Tibial artery (tissue), 4 donors: Measurements from ENCODE around the gene TUBA4B.

ENCODE experiments used
- DNase-seq, 2 donors: peaks; one replicate each; pipeline ENCODE4 v3.0.0-alpha.2; 2019
- H3K27ac ChIP-seq, 2 donors: fragments of 200-600 bp; sonication (generic) in 1 of 2; 1 replicate in 1 of 2; 2 replicates in 1 of 2; pipeline ENCODE4 v1.5.1; 2018 to 2019; ENCODE audit warnings: mild to moderate bottlenecking in 1 of 2
- H3K27me3 ChIP-seq, 2 donors: fragments of 200-600 bp; sonication (generic) in 1 of 2; one replicate each; pipeline versions ENCODE4 v1.5.1 to v1.6.0; 2016 to 2019
- H3K36me3 ChIP-seq, 3 donors: fragments of 200-600 bp; sonication (generic) in 2 of 3; one replicate each; pipeline ENCODE4 v1.5.1; 2016 to 2019; ENCODE audit warnings: mild to moderate bottlenecking in 2 of 3
- H3K4me1 ChIP-seq, 4 donors: fragments of 200-600 bp; sonication (generic) in 2 of 4; 1 replicate in 3 of 4; 2 replicates in 1 of 4; pipeline ENCODE4 v1.5.1; 2016 to 2019
- H3K4me3 ChIP-seq, 2 donors: fragments of 200-600 bp; sonication (generic) in 1 of 2; 1 replicate in 1 of 2; 2 replicates in 1 of 2; pipeline ENCODE4 v1.5.1; 2018 to 2019; ENCODE audit warnings: mild to moderate bottlenecking in 2 of 2
- H3K9me3 ChIP-seq, 3 donors: fragments of 200-600 bp; sonication (generic) in 1 of 3; one replicate each; pipeline ENCODE4 v1.5.1; 2016 to 2019
- CTCF ChIP-seq, 2 experiments: fragments of 200-600 bp in 1 of 2; fragments of 450-650 bp in 1 of 2; IDR thresholded peaks; one replicate each; pipeline ENCODE4 v1.5.1; 2017 to 2019; ENCODE audit warnings: antibody characterized with exemption in 2 of 2, mild to moderate bottlenecking in 1 of 2, moderate library complexity in 1 of 2
- intact Hi-C: fragments of 100-400 bp; cut with DNase I; formaldehyde crosslinking; loops from one replicate; pipeline ENCODE4 v1.15.0; 2023; ENCODE audit warnings: low total_unique reads

The TUBA4B gene

GRCh38 chr2:219280651-219281050 lies 27.6 kb downstream of the TUBA4B start:
- H3K4me3 ChIP-seq: peak overlapping the region; percentile 80 to 94
- H3K4me1 ChIP-seq: peaks cover 0 to 58% (median 37%) of the 10 kb centered on the region in 4 donors
- H3K27ac ChIP-seq: peak overlapping the region; percentile 98 to 99
- H3K9me3 ChIP-seq: no peaks in the 10 kb centered on the region
- TF ChIP-seq CTCF (IDR thresholded peaks at IDR 0.05): no peak
- no peaks in the 10 kb centered on the region for H3K27me3 ChIP-seq
- intact Hi-C loops: no loop called here
- DNase-seq: no peak
- H3K36me3 ChIP-seq: peaks cover 40 to 53% (median 52%) of the 10 kb centered on the region in 3 donors

GRCh38 chr2:219281588-219281987 lies 28.5 kb downstream of the TUBA4B start:
- DNase-seq: no peak
- intact Hi-C loops: no loop called here
- no peak for TF ChIP-seq CTCF (IDR thresholded peaks at IDR 0.05)
- Histone ChIP-seq H3K27me3 (no peaks in the 10 kb centered on the region), H3K4me1 (peaks cover 0 to 67% (median 43%) of the 10 kb centered on the region in 4 donors), H3K4me3 (no peak overlapping the region), H3K27ac (peak overlapping the region; percentile 48 to 98), H3K9me3 (no peaks in the 10 kb centered on the region), H3K36me3 (peaks cover 40 to 62% (median 59%) of the 10 kb centered on the region in 3 donors)

GRCh38 chr2:219282375-219282774 lies 29.3 kb downstream of the TUBA4B start:
- TF ChIP-seq CTCF (IDR thresholded peaks at IDR 0.05): no peak
- intact Hi-C loops: no loop called here
- peaks cover 0 to 68% (median 43%) of the 10 kb centered on the region in 4 donors for H3K4me1 ChIP-seq
- no peaks in the 10 kb centered on the region for H3K27me3 ChIP-seq
- H3K4me3 ChIP-seq: no peak overlapping the region
- H3K9me3 ChIP-seq: no peaks in the 10 kb centered on the region
- H3K27ac ChIP-seq: no peak overlapping the region
- no peak for DNase-seq
- H3K36me3 ChIP-seq: peaks cover 40 to 65% (median 59%) of the 10 kb centered on the region in 3 donors

GRCh38 chr2:219282943-219283581 lies 30.0 kb downstream of the TUBA4B start:
- Histone ChIP-seq H3K4me1 (peaks cover 0 to 61% (median 38%) of the 10 kb centered on the region in 4 donors), H3K36me3 (peaks cover 40 to 65% (median 59%) of the 10 kb centered on the region in 3 donors), H3K9me3 (no peaks in the 10 kb centered on the region), H3K27ac (peak overlapping the region in 1 of 2 donors; percentile 11), H3K27me3 (no peaks in the 10 kb centered on the region), H3K4me3 (no peak overlapping the region)
- intact Hi-C loops: no loop called here
- no peak for TF ChIP-seq CTCF (IDR thresholded peaks at IDR 0.05)
- DNase-seq: no peak

GRCh38 chr2:219284501-219285372 lies 31.7 kb downstream of the TUBA4B start:
- no peak overlapping the region for H3K4me3 ChIP-seq
- peaks cover 40 to 65% (median 59%) of the 10 kb centered on the region in 3 donors for H3K36me3 ChIP-seq
- no peaks in the 10 kb centered on the region for H3K9me3 ChIP-seq
- no peak for TF ChIP-seq CTCF (IDR thresholded peaks at IDR 0.05)
- peaks cover 0 to 64% (median 38%) of the 10 kb centered on the region in 4 donors for H3K4me1 ChIP-seq
- H3K27me3 ChIP-seq: no peaks in the 10 kb centered on the region
- intact Hi-C loops: no loop called here
- peak overlapping the region; percentile 54 to 67 for H3K27ac ChIP-seq
- DNase-seq: no peak
